SK-N-MC (cell line): ENCODE measurements around the gene VEZF1.

Source experiments
- EZH2 ChIP-seq: fragments of 200-600 bp; sonication (generic); IDR thresholded peaks from one replicate; pipeline ENCODE4 v1.6.1; 2017; ENCODE audit warnings: antibody characterized with exemption
- POLR2AphosphoS5 ChIP-seq: IDR thresholded peaks from 2 replicates; pipeline ENCODE4 v1.6.1; 2012; ENCODE audit warnings: mild to moderate bottlenecking, low read depth, low read length, borderline replicate concordance

DNA sequence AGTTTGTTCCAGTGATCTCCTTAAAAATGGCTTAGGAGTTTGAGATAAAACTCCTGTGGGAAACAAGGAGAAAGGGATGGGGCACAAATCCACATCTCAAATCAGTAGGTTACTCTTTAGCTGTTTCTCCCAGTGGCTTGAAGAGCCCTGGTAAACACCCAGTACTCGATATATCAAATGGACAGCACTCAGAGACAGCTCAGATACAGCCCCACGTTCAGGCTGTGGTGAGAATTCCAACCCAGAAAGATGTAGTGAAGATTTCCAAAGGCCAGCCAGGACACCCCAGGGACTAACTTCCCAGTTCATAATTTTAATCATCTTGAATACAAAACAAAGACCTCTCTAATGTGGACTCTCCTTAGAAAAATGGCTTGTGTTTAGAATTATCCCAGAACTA lies 6.4 kb upstream of the VEZF1 start:
- TF ChIP-seq EZH2, result no peak
- TF ChIP-seq POLR2AphosphoS5, result no peak
